ENCODE data around the gene MPP2.

DNA sequence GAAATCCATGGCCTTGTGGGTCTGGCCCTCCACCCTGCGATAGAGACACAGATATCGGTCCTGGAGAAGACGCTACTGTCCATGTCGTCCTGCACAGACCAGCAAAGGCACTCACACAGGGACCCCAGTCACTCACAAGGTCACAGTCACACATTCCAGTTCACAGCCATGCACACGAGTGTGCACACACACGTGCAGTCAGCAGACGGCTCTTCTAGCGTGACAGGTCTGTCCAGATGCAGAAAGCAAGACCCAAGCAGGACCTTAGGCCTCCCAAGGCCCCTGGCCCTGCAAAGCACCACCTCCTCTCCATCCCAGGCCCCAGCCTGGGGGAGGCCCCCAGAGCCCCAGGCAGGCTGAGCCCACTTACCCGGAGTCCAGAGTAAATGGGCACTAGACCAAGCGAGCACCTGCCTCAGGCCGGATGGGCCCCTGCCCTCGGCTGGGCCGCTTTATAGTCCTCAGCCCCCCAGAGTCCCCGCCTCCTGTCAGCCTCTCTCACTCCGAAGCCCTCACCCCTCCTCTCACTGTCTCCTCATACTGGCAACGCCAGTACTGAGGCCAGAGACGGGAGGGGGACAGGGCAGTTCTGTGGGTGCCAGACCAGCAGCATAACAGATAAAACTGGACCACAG lies 34.8 kb upstream of the MPP2 start, which contains the start of gene PPY:
- no peak for TF ChIP-seq POLR2A (IDR thresholded peaks at IDR 0.05)
- TF ChIP-seq, protein P1, sequence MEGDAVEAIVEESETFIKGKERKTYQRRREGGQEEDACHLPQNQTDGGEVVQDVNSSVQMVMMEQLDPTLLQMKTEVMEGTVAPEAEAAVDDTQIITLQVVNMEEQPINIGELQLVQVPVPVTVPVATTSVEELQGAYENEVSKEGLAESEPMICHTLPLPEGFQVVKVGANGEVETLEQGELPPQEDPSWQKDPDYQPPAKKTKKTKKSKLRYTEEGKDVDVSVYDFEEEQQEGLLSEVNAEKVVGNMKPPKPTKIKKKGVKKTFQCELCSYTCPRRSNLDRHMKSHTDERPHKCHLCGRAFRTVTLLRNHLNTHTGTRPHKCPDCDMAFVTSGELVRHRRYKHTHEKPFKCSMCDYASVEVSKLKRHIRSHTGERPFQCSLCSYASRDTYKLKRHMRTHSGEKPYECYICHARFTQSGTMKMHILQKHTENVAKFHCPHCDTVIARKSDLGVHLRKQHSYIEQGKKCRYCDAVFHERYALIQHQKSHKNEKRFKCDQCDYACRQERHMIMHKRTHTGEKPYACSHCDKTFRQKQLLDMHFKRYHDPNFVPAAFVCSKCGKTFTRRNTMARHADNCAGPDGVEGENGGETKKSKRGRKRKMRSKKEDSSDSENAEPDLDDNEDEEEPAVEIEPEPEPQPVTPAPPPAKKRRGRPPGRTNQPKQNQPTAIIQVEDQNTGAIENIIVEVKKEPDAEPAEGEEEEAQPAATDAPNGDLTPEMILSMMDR (IDR thresholded peaks at IDR 0.05): no peak
- no peak for TF ChIP-seq EP300 (IDR thresholded peaks at IDR 0.05)
- TF ChIP-seq POLR2AphosphoS5 (IDR thresholded peaks at IDR 0.05): no peak

All from stomach (tissue), 4 donors.